Activated naive CD4-positive, alpha-beta T cell treated with anti-CD3 and anti-CD28 coated beads, Interleukin-2, amount 50 U/mL, for 72 hours (primary cell): Measurements from ENCODE around the gene INHBA. TPM values are rescaled to one million over a fixed set of nuclear protein-coding genes. Genes with fewer than 3 reads are reported as not detected.

ENCODE experiments used
- ATAC-seq, 2 donors: fragments of 150-1000 bp; cut with Tn5 transposase; 2 replicates each; pipeline ENCODE4 v1.10.0; 2021; ENCODE audit warnings: mild to moderate bottlenecking in 2 of 2, moderate library complexity in 2 of 2
- DNase-seq, 2 donors: peaks; one replicate each; pipeline ENCODE4 v3.0.0; 2021 to 2022; ENCODE audit warnings: low spot score in 2 of 2
- H3K27ac Mint-ChIP-seq, 2 donors: one replicate each; pipeline ENCODE4 v1.8.0; 2022; ENCODE audit warnings: mild to moderate bottlenecking in 2 of 2, mixed read lengths in 2 of 2
- H3K36me3 Mint-ChIP-seq, 2 donors: one replicate each; pipeline ENCODE4 v1.8.0; 2022; ENCODE audit warnings: mixed read lengths in 2 of 2
- H3K9me3 Mint-ChIP-seq, 2 donors: one replicate each; pipeline ENCODE4 v1.8.0; 2022; ENCODE audit warnings: mixed read lengths in 2 of 2
- total RNA-seq, 2 donors: library from RNA; stranded (reverse); gene quantifications; one replicate each; pipeline ENCODE4 v1.2.3, GENCODE V29; 2022

The INHBA gene
- total RNA-seq, 2 donors from 2014 or later, result 0.12 to 0.77 TPM

GRCh38 chr7:41696323-41696916 is 6.5 kb downstream of the INHBA start:
- Mint-ChIP-seq H3K36me3 (no peaks in the 10 kb centered on the region), H3K27ac (no peak overlapping the region), H3K9me3 (no peaks in the 10 kb centered on the region)
- DNase-seq, result peak in 1 of 2 donors; percentile 35
- no peak for ATAC-seq

- Mint-ChIP-seq H3K36me3 (no peaks in the 10 kb centered on the region), H3K27ac (no peak overlapping the region), H3K9me3 (no peaks in the 10 kb centered on the region)
- ATAC-seq (no peak), DNase-seq (no peak)
Measured at GRCh38 chr7:41695661-41696322, 7.1 kb downstream of the INHBA start.

- no peak for DNase-seq
- H3K36me3 Mint-ChIP-seq, result no peaks in the 10 kb centered on the region
- no peaks in the 10 kb centered on the region for H3K9me3 Mint-ChIP-seq
- no peak for ATAC-seq
- H3K27ac Mint-ChIP-seq, result no peak overlapping the region
Measured at GRCh38 chr7:41694495-41694894, 8.4 kb downstream of the INHBA start.

- Mint-ChIP-seq H3K27ac (no peak overlapping the region), H3K9me3 (no peaks in the 10 kb centered on the region), H3K36me3 (no peaks in the 10 kb centered on the region)
- DNase-seq (no peak), ATAC-seq (no peak)
Measured at GRCh38 chr7:41693150-41693997, 9.5 kb downstream of the INHBA start.

GRCh38 chr7:41692251-41692650 is 10.6 kb downstream of the INHBA start:
- Mint-ChIP-seq H3K27ac (no peak overlapping the region), H3K9me3 (no peaks in the 10 kb centered on the region), H3K36me3 (no peaks in the 10 kb centered on the region)
- ATAC-seq (no peak), DNase-seq (no peak)

- Mint-ChIP-seq H3K9me3 (no peaks in the 10 kb centered on the region), H3K36me3 (no peaks in the 10 kb centered on the region), H3K27ac (no peak overlapping the region)
- DNase-seq, result no peak
- no peak for ATAC-seq
Measured at GRCh38 chr7:41691286-41692190, 11.4 kb downstream of the INHBA start.

GRCh38 chr7:41689815-41690214 is 13.1 kb downstream of the INHBA start:
- DNase-seq (no peak), ATAC-seq (no peak)
- no peaks in the 10 kb centered on the region for H3K9me3 Mint-ChIP-seq
- H3K27ac Mint-ChIP-seq, result no peak overlapping the region
- H3K36me3 Mint-ChIP-seq, result no peaks in the 10 kb centered on the region

GRCh38 chr7:41688906-41689305 is 14.0 kb downstream of the INHBA start:
- ATAC-seq (no peak), DNase-seq (no peak)
- Mint-ChIP-seq H3K36me3 (no peaks in the 10 kb centered on the region), H3K9me3 (no peaks in the 10 kb centered on the region), H3K27ac (no peak overlapping the region)

- ATAC-seq, result no peak
- H3K36me3 Mint-ChIP-seq, result no peaks in the 10 kb centered on the region
Measured at GRCh38 chr7:41688012-41688625, 14.8 kb downstream of the INHBA start.

GRCh38 chr7:41685684-41686083 is 17.2 kb downstream of the INHBA start:
- H3K27ac Mint-ChIP-seq, result no peak overlapping the region
- ATAC-seq (no peak), DNase-seq (no peak)
- H3K9me3 Mint-ChIP-seq, result no peaks in the 10 kb centered on the region
- H3K36me3 Mint-ChIP-seq, result no peaks in the 10 kb centered on the region

More at GRCh38 chr7:41688012-41688625, 14.8 kb downstream of the INHBA start:
- Mint-ChIP-seq H3K27ac (no peak overlapping the region), H3K9me3 (no peaks in the 10 kb centered on the region)
- no peak for DNase-seq

- Mint-ChIP-seq H3K9me3 (no peaks in the 10 kb centered on the region), H3K27ac (no peak overlapping the region), H3K36me3 (no peaks in the 10 kb centered on the region)
- no peak for ATAC-seq
- no peak for DNase-seq
Measured at GRCh38 chr7:41682422-41682821, 20.5 kb downstream of the INHBA start.

GRCh38 chr7:41679566-41679965 is 23.3 kb downstream of the INHBA start:
- H3K36me3 Mint-ChIP-seq, result no peaks in the 10 kb centered on the region
- no peak for ATAC-seq
- DNase-seq, result no peak
- H3K9me3 Mint-ChIP-seq, result no peaks in the 10 kb centered on the region
- no peak overlapping the region for H3K27ac Mint-ChIP-seq

- ATAC-seq, result no peak
Measured at GRCh38 chr7:41674505-41675023, 28.3 kb downstream of the INHBA start.

GRCh38 chr7:41661596-41661995 is 41.3 kb downstream of the INHBA start:
- H3K27ac Mint-ChIP-seq, result no peak overlapping the region
- no peak for ATAC-seq
- no peak for DNase-seq
- no peaks in the 10 kb centered on the region for H3K36me3 Mint-ChIP-seq
- peaks cover 5 to 25% of the 10 kb centered on the region in 2 donors for H3K9me3 Mint-ChIP-seq

More at GRCh38 chr7:41674505-41675023, 28.3 kb downstream of the INHBA start:
- no peak for DNase-seq
- Mint-ChIP-seq H3K27ac (no peak overlapping the region), H3K36me3 (no peaks in the 10 kb centered on the region), H3K9me3 (peaks cover 12 to 13% of the 10 kb centered on the region in 2 donors)

- peaks cover 3 to 20% of the 10 kb centered on the region in 2 donors for H3K9me3 Mint-ChIP-seq
- no peak for DNase-seq
- H3K27ac Mint-ChIP-seq, result no peak overlapping the region
- ATAC-seq, result no peak
- H3K36me3 Mint-ChIP-seq, result no peaks in the 10 kb centered on the region
Measured at GRCh38 chr7:41659539-41659938, 43.4 kb downstream of the INHBA start.

- no peaks in the 10 kb centered on the region for H3K36me3 Mint-ChIP-seq
- H3K9me3 Mint-ChIP-seq, result peaks cover 3 to 13% of the 10 kb centered on the region in 2 donors
- no peak for DNase-seq
- ATAC-seq, result no peak
- H3K27ac Mint-ChIP-seq, result no peak overlapping the region
Measured at GRCh38 chr7:41656366-41656765, 46.5 kb downstream of the INHBA start.
